ENCODE measurements around the gene GP9.

DNA sequence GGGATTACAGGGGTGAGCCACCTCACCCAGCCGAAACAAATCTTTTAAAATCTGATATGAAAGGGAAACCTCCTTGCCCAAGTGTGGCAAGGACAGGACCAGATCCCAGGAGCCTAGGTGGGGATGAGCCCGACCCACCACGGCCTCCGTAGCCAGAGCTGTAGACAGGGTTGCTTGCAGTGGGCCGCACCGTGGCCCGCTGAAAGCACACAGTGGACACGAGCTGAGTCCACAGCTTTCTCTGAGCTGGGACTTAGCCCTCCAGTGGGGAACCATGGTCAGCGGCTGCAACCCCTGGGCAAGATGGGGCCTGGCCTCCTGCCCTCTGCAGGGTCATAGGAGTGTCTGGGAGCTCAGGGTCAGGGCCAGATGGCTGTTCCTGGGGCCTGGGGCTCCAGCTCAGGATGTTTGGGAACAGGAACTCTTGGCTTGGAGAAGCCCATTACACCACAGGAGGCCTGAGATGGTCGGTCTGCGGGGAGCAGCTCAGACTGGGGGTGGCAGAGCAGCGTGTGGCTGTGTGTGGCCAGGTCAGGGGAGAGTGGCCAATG lies 24.7 kb downstream of the GP9 start:
- TF ChIP-seq, protein P1, sequence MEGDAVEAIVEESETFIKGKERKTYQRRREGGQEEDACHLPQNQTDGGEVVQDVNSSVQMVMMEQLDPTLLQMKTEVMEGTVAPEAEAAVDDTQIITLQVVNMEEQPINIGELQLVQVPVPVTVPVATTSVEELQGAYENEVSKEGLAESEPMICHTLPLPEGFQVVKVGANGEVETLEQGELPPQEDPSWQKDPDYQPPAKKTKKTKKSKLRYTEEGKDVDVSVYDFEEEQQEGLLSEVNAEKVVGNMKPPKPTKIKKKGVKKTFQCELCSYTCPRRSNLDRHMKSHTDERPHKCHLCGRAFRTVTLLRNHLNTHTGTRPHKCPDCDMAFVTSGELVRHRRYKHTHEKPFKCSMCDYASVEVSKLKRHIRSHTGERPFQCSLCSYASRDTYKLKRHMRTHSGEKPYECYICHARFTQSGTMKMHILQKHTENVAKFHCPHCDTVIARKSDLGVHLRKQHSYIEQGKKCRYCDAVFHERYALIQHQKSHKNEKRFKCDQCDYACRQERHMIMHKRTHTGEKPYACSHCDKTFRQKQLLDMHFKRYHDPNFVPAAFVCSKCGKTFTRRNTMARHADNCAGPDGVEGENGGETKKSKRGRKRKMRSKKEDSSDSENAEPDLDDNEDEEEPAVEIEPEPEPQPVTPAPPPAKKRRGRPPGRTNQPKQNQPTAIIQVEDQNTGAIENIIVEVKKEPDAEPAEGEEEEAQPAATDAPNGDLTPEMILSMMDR (IDR thresholded peaks at IDR 0.05 in 8 of 11, conservative IDR thresholded peaks at IDR 0.05 in 3 of 11): no peak
- no peak for TF ChIP-seq POLR2A (IDR thresholded peaks at IDR 0.05)

Data from spleen (tissue), 7 donors.